Measurements from ENCODE around the gene FNBP1. TPM values are rescaled to one million over a fixed set of nuclear protein-coding genes. Genes with fewer than 3 reads are reported as not detected.
A peak's percentile ranks its signal among the peaks of the same experiment; 100 is the strongest.

The FNBP1 gene
- total RNA-seq, 1 donor from 2014 or later: 63.5 TPM

GRCh38 chr9:130064621-130065020 lies 21.6 kb upstream of the FNBP1 start:
- H3K9ac ChIP-seq (ENCODE audit: low read length): no peak overlapping the region
- Mint-ChIP-seq H3K4me3 (ENCODE audit: unreplicated experiment) (no peak overlapping the region), H3K27me3 (ENCODE audit: low read depth, unreplicated experiment) (no peaks in the 10 kb centered on the region), H3K9me3 (ENCODE audit: unreplicated experiment) (no peaks in the 10 kb centered on the region), H3K36me3 (ENCODE audit: low read depth, unreplicated experiment) (peaks cover 6% of the 10 kb centered on the region), H3K4me1 (ENCODE audit: low read depth, unreplicated experiment) (peaks cover 14% of the 10 kb centered on the region), H3K27ac (ENCODE audit: unreplicated experiment) (peak overlapping the region; percentile 70)
- H3K36me3 ChIP-seq (ENCODE audit: insufficient read depth, low read length): peaks cover 2% of the 10 kb centered on the region
- TF ChIP-seq EZH2 (IDR thresholded peaks at IDR 0.05; ENCODE audit: insufficient read depth, low read length): no peak
- no peak for TF ChIP-seq CTCF (IDR thresholded peaks at IDR 0.05; ENCODE audit: insufficient read depth, low read depth, low read length)
- H3K9me3 ChIP-seq (ENCODE audit: insufficient read depth, low read depth, low read length): no peaks in the 10 kb centered on the region
- no peak overlapping the region for H3K27ac ChIP-seq (ENCODE audit: low read depth, low read length)
- no peaks in the 10 kb centered on the region for H3K4me1 ChIP-seq (ENCODE audit: insufficient read depth, low read length)
- H2AFZ ChIP-seq (ENCODE audit: low read depth, low read length): no peak overlapping the region
- DNase-seq (ENCODE audit: low read depth): no peak
- peaks cover 88% of the 10 kb centered on the region for H3K79me2 ChIP-seq (ENCODE audit: insufficient read depth, low read length)
- H4K20me1 ChIP-seq (ENCODE audit: insufficient read depth, low read length): peaks cover 76% of the 10 kb centered on the region
- H3K4me3 ChIP-seq (ENCODE audit: insufficient read depth, low read depth, low read length): no peak overlapping the region
- H3K4me2 ChIP-seq (ENCODE audit: low read length): no peak overlapping the region
- no peaks in the 10 kb centered on the region for H3K27me3 ChIP-seq (ENCODE audit: insufficient read depth, low read length)
- FAIRE-seq: no peak

- H3K36me3 ChIP-seq (ENCODE audit: insufficient read depth, low read length): peaks cover 2% of the 10 kb centered on the region
- Mint-ChIP-seq H3K36me3 (ENCODE audit: low read depth, unreplicated experiment) (peaks cover 11% of the 10 kb centered on the region), H3K27ac (ENCODE audit: unreplicated experiment) (no peak overlapping the region), H3K9me3 (ENCODE audit: unreplicated experiment) (no peaks in the 10 kb centered on the region), H3K4me1 (ENCODE audit: low read depth, unreplicated experiment) (peaks cover 12% of the 10 kb centered on the region), H3K4me3 (ENCODE audit: unreplicated experiment) (no peak overlapping the region), H3K27me3 (ENCODE audit: low read depth, unreplicated experiment) (no peaks in the 10 kb centered on the region)
- H3K9ac ChIP-seq (ENCODE audit: low read length): no peak overlapping the region
- H3K4me2 ChIP-seq (ENCODE audit: low read length): no peak overlapping the region
- H3K4me1 ChIP-seq (ENCODE audit: insufficient read depth, low read length): no peaks in the 10 kb centered on the region
- H4K20me1 ChIP-seq (ENCODE audit: insufficient read depth, low read length): peaks cover 73% of the 10 kb centered on the region
- H3K9me3 ChIP-seq (ENCODE audit: insufficient read depth, low read depth, low read length): no peaks in the 10 kb centered on the region
- H2AFZ ChIP-seq (ENCODE audit: low read depth, low read length): no peak overlapping the region
- TF ChIP-seq CTCF (IDR thresholded peaks at IDR 0.05; ENCODE audit: insufficient read depth, low read depth, low read length): no peak
- TF ChIP-seq EZH2 (IDR thresholded peaks at IDR 0.05; ENCODE audit: insufficient read depth, low read length): no peak
- no peaks in the 10 kb centered on the region for H3K27me3 ChIP-seq (ENCODE audit: insufficient read depth, low read length)
- no peak overlapping the region for H3K27ac ChIP-seq (ENCODE audit: low read depth, low read length)
- peaks cover 88% of the 10 kb centered on the region for H3K79me2 ChIP-seq (ENCODE audit: insufficient read depth, low read length)
- no peak overlapping the region for H3K4me3 ChIP-seq (ENCODE audit: insufficient read depth, low read depth, low read length)
- FAIRE-seq (no peak), DNase-seq (ENCODE audit: low read depth) (no peak)
These were observed 19.8 kb upstream of the FNBP1 start for GRCh38 chr9:130062750-130063149.

- peaks cover 89% of the 10 kb centered on the region for H3K79me2 ChIP-seq (ENCODE audit: insufficient read depth, low read length)
- H3K9me3 Mint-ChIP-seq (ENCODE audit: unreplicated experiment): no peaks in the 10 kb centered on the region
- H3K4me1 ChIP-seq (ENCODE audit: insufficient read depth, low read length): no peaks in the 10 kb centered on the region
- peaks cover 8% of the 10 kb centered on the region for H3K36me3 Mint-ChIP-seq (ENCODE audit: low read depth, unreplicated experiment)
- H4K20me1 ChIP-seq (ENCODE audit: insufficient read depth, low read length): peaks cover 62% of the 10 kb centered on the region
- no peaks in the 10 kb centered on the region for H3K27me3 Mint-ChIP-seq (ENCODE audit: low read depth, unreplicated experiment)
- no peaks in the 10 kb centered on the region for H3K27me3 ChIP-seq (ENCODE audit: insufficient read depth, low read length)
- no peak overlapping the region for H3K9ac ChIP-seq (ENCODE audit: low read length)
- H3K27ac ChIP-seq (ENCODE audit: low read depth, low read length): no peak overlapping the region
- peaks cover 2% of the 10 kb centered on the region for H3K36me3 ChIP-seq (ENCODE audit: insufficient read depth, low read length)
- H3K4me3 ChIP-seq (ENCODE audit: insufficient read depth, low read depth, low read length): no peak overlapping the region
- no peak overlapping the region for H2AFZ ChIP-seq (ENCODE audit: low read depth, low read length)
- no peak overlapping the region for H3K27ac Mint-ChIP-seq (ENCODE audit: unreplicated experiment)
- no peak for DNase-seq (ENCODE audit: low read depth)
- H3K4me1 Mint-ChIP-seq (ENCODE audit: low read depth, unreplicated experiment): peaks cover 12% of the 10 kb centered on the region
- H3K4me2 ChIP-seq (ENCODE audit: low read length): no peak overlapping the region
- FAIRE-seq: no peak
- H3K4me3 Mint-ChIP-seq (ENCODE audit: unreplicated experiment): no peak overlapping the region
- no peaks in the 10 kb centered on the region for H3K9me3 ChIP-seq (ENCODE audit: insufficient read depth, low read depth, low read length)
- TF ChIP-seq EZH2 (IDR thresholded peaks at IDR 0.05; ENCODE audit: insufficient read depth, low read length): no peak
- no peak for TF ChIP-seq CTCF (IDR thresholded peaks at IDR 0.05; ENCODE audit: insufficient read depth, low read depth, low read length)
These were observed 17.3 kb upstream of the FNBP1 start for GRCh38 chr9:130060296-130060695.
